Colonic mucosa (tissue), 4 donors: ENCODE measurements around the gene OR10A6. TPM values are rescaled to one million over a fixed set of nuclear protein-coding genes. Genes with fewer than 3 reads are reported as not detected.

Experiments used
- DNase-seq: peaks from one replicate; pipeline ENCODE4 v3.0.0-alpha.2; 2020
- H3K27ac ChIP-seq: fragments of 200-600 bp; one replicate; pipeline ENCODE4 v1.8.0; 2021
- H3K27me3 ChIP-seq: fragments of 200-600 bp; one replicate; pipeline ENCODE4 v1.8.0; 2021
- H3K36me3 ChIP-seq: fragments of 200-600 bp; one replicate; pipeline ENCODE4 v1.8.0; 2021
- H3K4me1 ChIP-seq: fragments of 200-600 bp; one replicate; pipeline ENCODE4 v1.8.0; 2021; ENCODE audit warnings: mild to moderate bottlenecking
- H3K4me3 ChIP-seq: fragments of 200-600 bp; one replicate; pipeline ENCODE4 v1.8.0; 2021
- H3K9ac ChIP-seq, 2 donors: one replicate each; pipeline ENCODE4 v1.7.0; 2013; ENCODE audit warnings: control low read depth in 2 of 2, low read depth in 2 of 2, low read length in 2 of 2
- H3K9me3 ChIP-seq: fragments of 200-600 bp; one replicate; pipeline ENCODE4 v1.8.0; 2021
- CTCF ChIP-seq: fragments of 200-600 bp; IDR thresholded peaks from one replicate; pipeline ENCODE4 v1.8.0; 2022; ENCODE audit warnings: antibody characterized with exemption, mild to moderate bottlenecking
- intact Hi-C: fragments of 100-400 bp; cut with DNase I; formaldehyde crosslinking; loops from one replicate; pipeline ENCODE4 v1.14.1; 2022
- total RNA-seq, 2 donors: library from RNA; stranded (reverse); fragmentation: NEBNext Ultra II Directional in 1 of 2; extraction: Animal tissue kit (Norgen Biotek cat#: 25700) in 1 of 2; gene quantifications; one replicate each; pipeline ENCODE4 v1.2.1, GENCODE V29; 2021
- donor health status: healthy.
- donor health status: DM: no; HTN: no; CAD: no.
- donor health status: DM: no; HTN: no; CAD: no.

The OR10A6 gene
- total RNA-seq, 2 donors from 2014 or later = not detected

GRCh38 chr11:7969756-7970646 is 38.9 kb upstream of the OR10A6 start:
- H3K4me3 ChIP-seq = no peak overlapping the region
- no peaks in the 10 kb centered on the region for H3K4me1 ChIP-seq
- no peaks in the 10 kb centered on the region for H3K9me3 ChIP-seq
- H3K36me3 ChIP-seq = no peaks in the 10 kb centered on the region
- no peak overlapping the region for H3K27ac ChIP-seq
- intact Hi-C loops = no loop called here
- no peak for TF ChIP-seq CTCF
- H3K27me3 ChIP-seq = no peaks in the 10 kb centered on the region
- H3K9ac ChIP-seq = no peak overlapping the region
- no peak for DNase-seq

- H3K4me3 ChIP-seq = no peak overlapping the region
- no peak for DNase-seq
- no peaks in the 10 kb centered on the region for H3K4me1 ChIP-seq
- no peak for TF ChIP-seq CTCF
- intact Hi-C loops = no loop called here
- H3K9me3 ChIP-seq = no peaks in the 10 kb centered on the region
- no peak overlapping the region for H3K9ac ChIP-seq
- no peaks in the 10 kb centered on the region for H3K36me3 ChIP-seq
- no peak overlapping the region for H3K27ac ChIP-seq
- no peaks in the 10 kb centered on the region for H3K27me3 ChIP-seq
Measured at GRCh38 chr11:7968686-7969085, 37.6 kb upstream of the OR10A6 start.

- no peaks in the 10 kb centered on the region for H3K27me3 ChIP-seq
- no peaks in the 10 kb centered on the region for H3K4me1 ChIP-seq
- no peaks in the 10 kb centered on the region for H3K9me3 ChIP-seq
- TF ChIP-seq CTCF = no peak
- H3K36me3 ChIP-seq = no peaks in the 10 kb centered on the region
- no peak overlapping the region for H3K9ac ChIP-seq
- H3K27ac ChIP-seq = no peak overlapping the region
- H3K4me3 ChIP-seq = no peak overlapping the region
- intact Hi-C loops = no loop called here
- DNase-seq = no peak
Measured at GRCh38 chr11:7967826-7968225, 36.8 kb upstream of the OR10A6 start.

GRCh38 chr11:7967097-7967496 is 36.0 kb upstream of the OR10A6 start:
- TF ChIP-seq CTCF = no peak
- Histone ChIP-seq H3K4me1 (no peaks in the 10 kb centered on the region), H3K9me3 (no peaks in the 10 kb centered on the region), H3K27me3 (no peaks in the 10 kb centered on the region), H3K4me3 (no peak overlapping the region), H3K36me3 (no peaks in the 10 kb centered on the region), H3K27ac (no peak overlapping the region), H3K9ac (no peak overlapping the region)
- intact Hi-C loops = no loop called here
- no peak for DNase-seq

- no peak for DNase-seq
- H3K36me3 ChIP-seq = no peaks in the 10 kb centered on the region
- intact Hi-C loops = no loop called here
- no peak within 1 kb of the TSS for H3K9ac ChIP-seq
- no peaks in the 10 kb centered on the region for H3K27me3 ChIP-seq
- H3K4me3 ChIP-seq = no peak within 1 kb of the TSS
- no peak within 1 kb of the TSS for H3K27ac ChIP-seq
- no peaks in the 10 kb centered on the region for H3K4me1 ChIP-seq
- no peaks in the 10 kb centered on the region for H3K9me3 ChIP-seq
- no peak for TF ChIP-seq CTCF
Measured at GRCh38 chr11:7965386-7965785, 34.3 kb upstream of the OR10A6 start, which contains the start of gene NLRP10. NLRP10 (minus strand) TSS chr11:7965447; CDS start chr11:7963495, 1,952 bp downstream.
